ENCODE data around the gene CPT1C. TPM values are rescaled to one million over a fixed set of nuclear protein-coding genes. Genes with fewer than 3 reads are reported as not detected.

CPT1C gene
- polyA plus RNA-seq (2012; ENCODE audit: insufficient read length, low read depth): 12.7 TPM

- TF ChIP-seq POLR2AphosphoS5 (IDR thresholded peaks at IDR 0.05; ENCODE audit: low read depth, low read length) (no peak), REST (IDR thresholded peaks at IDR 0.05; ENCODE audit: insufficient read depth in 1 of 2, low read depth in 2 of 2, low read length in 2 of 2) (no peak), TAF1 (IDR thresholded peaks at IDR 0.05; ENCODE audit: borderline replicate concordance, insufficient read depth, low read length) (no peak), FOXP2 (optimal IDR thresholded peaks at IDR 0.05; ENCODE audit: borderline replicate concordance, extremely low read depth, extremely low read length, insufficient read depth) (no peak), SIN3A (IDR thresholded peaks at IDR 0.05; ENCODE audit: borderline replicate concordance, insufficient read depth, low read length) (no peak)
These were observed at the start of gene CPT1C for GRCh38 chr19:49690656-49691242. TSS of gene CPT1C (plus strand) at chr19:49691116. CDS start at chr19:49692253, 1,137 bp downstream.

GRCh38 chr19:49641688-49642491, 49.0 kb upstream of the CPT1C start, which contains the start of gene SCAF1:
TSS of gene SCAF1 (plus strand) at chr19:49642209. CDS start at chr19:49645027, 2,818 bp downstream.
- no peak for TF ChIP-seq SIN3A (IDR thresholded peaks at IDR 0.05; ENCODE audit: borderline replicate concordance, insufficient read depth, low read length)
- peak; percentile 98 for TF ChIP-seq FOXP2 (optimal IDR thresholded peaks at IDR 0.05; ENCODE audit: borderline replicate concordance, extremely low read depth, extremely low read length, insufficient read depth)
- peak; percentile 60; the same call in 1 of the 2 replicates for TF ChIP-seq TAF1 (IDR thresholded peaks at IDR 0.05; ENCODE audit: borderline replicate concordance, insufficient read depth, low read length)
- no peak for TF ChIP-seq REST (IDR thresholded peaks at IDR 0.05; ENCODE audit: insufficient read depth in 1 of 2, low read depth in 2 of 2, low read length in 2 of 2)
- TF ChIP-seq POLR2AphosphoS5 (IDR thresholded peaks at IDR 0.05; ENCODE audit: low read depth, low read length): no peak; the same call in 1 of the 2 replicates

- TF ChIP-seq SIN3A (IDR thresholded peaks at IDR 0.05; ENCODE audit: borderline replicate concordance, insufficient read depth, low read length) (no peak), TAF1 (IDR thresholded peaks at IDR 0.05; ENCODE audit: borderline replicate concordance, insufficient read depth, low read length) (no peak), REST (IDR thresholded peaks at IDR 0.05; ENCODE audit: insufficient read depth in 1 of 2, low read depth in 2 of 2, low read length in 2 of 2) (no peak), POLR2AphosphoS5 (IDR thresholded peaks at IDR 0.05; ENCODE audit: low read depth, low read length) (no peak), FOXP2 (optimal IDR thresholded peaks at IDR 0.05; ENCODE audit: borderline replicate concordance, extremely low read depth, extremely low read length, insufficient read depth) (no peak)
These were observed 48.4 kb upstream of the CPT1C start for GRCh38 chr19:49642492-49643035.

GRCh38 chr19:49643466-49643865, 47.5 kb upstream of the CPT1C start:
- TF ChIP-seq TAF1 (IDR thresholded peaks at IDR 0.05; ENCODE audit: borderline replicate concordance, insufficient read depth, low read length): no peak
- TF ChIP-seq SIN3A (IDR thresholded peaks at IDR 0.05; ENCODE audit: borderline replicate concordance, insufficient read depth, low read length): no peak
- TF ChIP-seq REST (IDR thresholded peaks at IDR 0.05; ENCODE audit: insufficient read depth in 1 of 2, low read depth in 2 of 2, low read length in 2 of 2): no peak
- 0 out of 2 replicates have a peak, but pooled peaks have one; percentile 24 for TF ChIP-seq POLR2AphosphoS5 (IDR thresholded peaks at IDR 0.05; ENCODE audit: low read depth, low read length)
- TF ChIP-seq FOXP2 (optimal IDR thresholded peaks at IDR 0.05; ENCODE audit: borderline replicate concordance, extremely low read depth, extremely low read length, insufficient read depth): no peak
